Mucosa of rectum (tissue), 2 donors: ENCODE data around the gene FIS1.
"Not testable (repeated sequence)": the region's sequence is repeated elsewhere in the genome, so short reads cannot be mapped to it uniquely, and the experiment has no call there.

Source experiments
- H3K27ac ChIP-seq, 2 donors: one replicate each; pipeline ENCODE4 v1.7.0; 2013; ENCODE audit warnings: inconsistent platforms in 2 of 2, low read depth in 2 of 2, low read length in 2 of 2
- H3K27me3 ChIP-seq, 2 donors: one replicate each; pipeline ENCODE4 v1.7.0; 2013; ENCODE audit warnings: low read length in 2 of 2; ENCODE audit not compliant: control insufficient read depth in 2 of 2, insufficient read depth in 2 of 2
- H3K36me3 ChIP-seq, 2 donors: one replicate each; pipeline ENCODE4 v1.7.0; 2013; ENCODE audit warnings: low read length in 2 of 2; ENCODE audit not compliant: control insufficient read depth in 2 of 2, insufficient read depth in 2 of 2
- H3K4me1 ChIP-seq, 2 donors: one replicate each; pipeline ENCODE4 v1.7.0; 2013; ENCODE audit warnings: low read length in 2 of 2, mild to moderate bottlenecking in 1 of 2; ENCODE audit not compliant: control insufficient read depth in 2 of 2, insufficient read depth in 2 of 2
- H3K4me3 ChIP-seq, 2 donors: one replicate each; pipeline ENCODE4 v1.7.0; 2013; ENCODE audit warnings: low read length in 2 of 2
- H3K9ac ChIP-seq, 2 donors: one replicate each; pipeline ENCODE4 v1.7.0; 2013; ENCODE audit warnings: low read length in 2 of 2, low read depth in 1 of 2, mild to moderate bottlenecking in 1 of 2
- H3K9me3 ChIP-seq, 2 donors: one replicate each; pipeline ENCODE4 v1.7.0; 2013; ENCODE audit warnings: low read length in 2 of 2; ENCODE audit not compliant: control insufficient read depth in 2 of 2
- donor health status: healthy.
- donor health status: Normal muscosa, but diverticular disease.

The FIS1 gene

DNA sequence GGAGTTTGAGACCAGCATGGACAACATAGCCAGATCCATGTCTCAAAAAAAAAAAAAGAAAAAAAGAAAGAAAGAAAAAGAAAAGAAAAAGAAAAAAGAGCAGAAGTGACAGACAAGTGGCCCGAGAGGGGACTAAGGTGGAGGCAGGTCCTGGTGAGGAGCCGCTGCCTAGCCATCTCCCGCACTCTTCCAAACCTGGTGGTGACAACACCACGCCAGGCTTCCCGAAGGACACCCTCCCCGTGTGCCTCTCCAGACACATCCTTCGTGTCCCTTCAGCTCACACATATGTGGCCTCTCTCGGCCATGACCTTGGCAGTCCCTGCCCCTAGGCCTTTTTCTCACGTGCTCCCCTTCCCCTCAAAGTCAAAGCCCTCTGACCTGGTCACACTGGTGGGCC is 40.3 kb upstream of the FIS1 start:
- Histone ChIP-seq H3K27me3 (peaks cover 0 to 2% of the 10 kb centered on the region in 2 donors), H3K9ac (no peak overlapping the region), H3K4me3 (no peak overlapping the region), H3K36me3 (no peaks in the 10 kb centered on the region), H3K9me3 (peaks cover 0 to 3% of the 10 kb centered on the region in 2 donors), H3K4me1 (no peaks in the 10 kb centered on the region), H3K27ac (no peak overlapping the region)

DNA sequence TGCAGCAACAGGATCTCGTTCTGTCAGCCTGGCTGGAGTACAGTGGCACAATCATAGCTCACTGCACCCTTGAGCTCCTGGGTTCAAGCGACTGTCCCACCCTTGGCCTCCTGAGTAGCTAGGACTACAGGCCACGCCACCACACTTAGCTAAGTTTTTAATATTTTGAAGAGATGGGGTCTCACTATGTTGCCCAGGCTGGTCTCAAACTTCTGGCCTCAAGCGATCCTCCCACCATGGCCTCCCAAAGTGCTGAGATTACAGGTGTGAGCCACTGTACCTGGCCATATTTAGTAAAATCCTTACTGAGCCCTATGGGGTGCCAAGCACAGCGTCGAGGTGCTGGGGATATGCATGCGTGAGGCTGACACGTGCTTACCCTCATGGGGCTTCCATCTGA is 36.0 kb upstream of the FIS1 start:
- H3K9ac ChIP-seq, H3K9me3 ChIP-seq, H3K27ac ChIP-seq, H3K4me1 ChIP-seq, H3K4me3 ChIP-seq, H3K36me3 ChIP-seq, H3K27me3 ChIP-seq: not testable (repeated sequence)

- Histone ChIP-seq H3K36me3 (no peaks in the 10 kb centered on the region), H3K27me3 (peaks cover 0 to 3% of the 10 kb centered on the region in 2 donors), H3K27ac (no peak overlapping the region), H3K9ac (no peak overlapping the region), H3K9me3 (no peaks in the 10 kb centered on the region), H3K4me1 (no peaks in the 10 kb centered on the region), H3K4me3 (no peak overlapping the region)
Observed at GRCh38 chr7:101278461-101279292, 33.8 kb upstream of the FIS1 start.

DNA sequence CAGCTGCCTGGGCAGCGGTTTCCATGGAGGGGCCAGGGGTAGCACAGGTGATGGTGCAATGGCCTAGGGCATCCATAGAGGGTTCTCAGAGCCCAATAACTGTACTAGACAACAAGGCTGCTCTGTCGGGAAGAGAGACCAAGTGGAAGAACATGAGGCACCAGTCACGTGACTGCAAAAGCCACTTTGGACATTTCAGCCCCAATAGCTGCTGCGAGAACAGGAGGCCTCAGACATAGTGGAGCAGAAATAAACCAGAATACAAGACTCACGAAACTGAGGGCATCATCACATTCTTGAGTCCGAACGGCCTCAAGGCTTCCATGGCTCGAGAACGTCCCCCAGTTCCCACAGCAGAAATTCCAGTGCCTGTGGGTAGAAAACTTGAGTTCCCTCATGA is 32.3 kb upstream of the FIS1 start:
- Histone ChIP-seq H3K9ac (no peak overlapping the region), H3K4me1 (no peaks in the 10 kb centered on the region), H3K36me3 (no peaks in the 10 kb centered on the region), H3K4me3 (no peak overlapping the region), H3K27me3 (peaks cover 0 to 3% of the 10 kb centered on the region in 2 donors), H3K27ac (no peak overlapping the region), H3K9me3 (no peaks in the 10 kb centered on the region)

DNA sequence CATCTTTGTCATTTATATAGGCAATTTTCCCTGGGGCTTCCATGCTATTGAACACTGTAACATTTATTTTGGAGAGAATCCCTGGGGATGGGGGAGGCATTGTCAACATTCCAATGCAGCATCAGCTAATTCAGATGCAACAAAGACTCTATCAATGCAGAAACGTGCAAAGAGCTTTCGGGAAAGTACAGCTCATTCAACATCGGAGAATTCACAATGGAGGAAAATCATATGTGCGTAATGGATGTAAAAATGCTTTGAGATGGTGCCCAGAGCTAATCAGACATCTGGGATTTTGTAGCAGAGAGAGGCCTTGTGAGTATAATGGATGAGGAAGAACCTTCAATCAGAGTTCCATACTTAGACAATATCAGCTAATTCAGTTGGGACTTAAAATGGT is 28.3 kb upstream of the FIS1 start:
- Histone ChIP-seq H3K4me3 (no peak overlapping the region), H3K27me3 (peaks cover 0 to 3% of the 10 kb centered on the region in 2 donors), H3K36me3 (no peaks in the 10 kb centered on the region), H3K9ac (no peak overlapping the region), H3K4me1 (no peaks in the 10 kb centered on the region), H3K27ac (no peak overlapping the region), H3K9me3 (no peaks in the 10 kb centered on the region)

GRCh38 chr7:101271021-101271420 is 26.1 kb upstream of the FIS1 start:
- no peak overlapping the region for H3K9ac ChIP-seq
- no peak overlapping the region for H3K4me3 ChIP-seq
- no peak overlapping the region for H3K27ac ChIP-seq
- no peaks in the 10 kb centered on the region for H3K4me1 ChIP-seq
- H3K9me3 ChIP-seq, result no peaks in the 10 kb centered on the region
- H3K27me3 ChIP-seq, result no peaks in the 10 kb centered on the region
- H3K36me3 ChIP-seq, result no peaks in the 10 kb centered on the region

DNA sequence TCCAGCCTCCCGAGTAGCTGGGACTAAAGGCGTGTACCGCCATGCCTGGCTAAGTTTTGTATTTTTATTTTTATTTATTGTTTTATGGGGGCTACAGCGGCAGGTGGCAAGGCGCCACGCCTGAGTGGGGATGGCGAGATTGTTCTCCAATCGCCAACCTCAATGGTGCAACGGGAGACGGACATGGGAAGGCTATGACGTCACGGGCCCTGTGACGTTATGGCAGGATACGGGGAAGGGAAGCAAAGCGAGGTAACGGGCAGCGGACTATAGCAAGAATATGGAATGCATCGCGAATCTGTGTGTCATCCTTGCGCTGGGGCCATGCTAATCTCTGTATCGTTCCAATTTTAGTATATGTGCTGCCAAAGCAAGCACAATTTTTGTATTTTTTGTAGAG is 24.8 kb upstream of the FIS1 start:
- Histone ChIP-seq H3K4me1 (no peaks in the 10 kb centered on the region), H3K9me3 (no peaks in the 10 kb centered on the region), H3K9ac (no peak overlapping the region), H3K27ac (no peak overlapping the region), H3K36me3 (no peaks in the 10 kb centered on the region), H3K27me3 (no peaks in the 10 kb centered on the region), H3K4me3 (no peak overlapping the region)

DNA sequence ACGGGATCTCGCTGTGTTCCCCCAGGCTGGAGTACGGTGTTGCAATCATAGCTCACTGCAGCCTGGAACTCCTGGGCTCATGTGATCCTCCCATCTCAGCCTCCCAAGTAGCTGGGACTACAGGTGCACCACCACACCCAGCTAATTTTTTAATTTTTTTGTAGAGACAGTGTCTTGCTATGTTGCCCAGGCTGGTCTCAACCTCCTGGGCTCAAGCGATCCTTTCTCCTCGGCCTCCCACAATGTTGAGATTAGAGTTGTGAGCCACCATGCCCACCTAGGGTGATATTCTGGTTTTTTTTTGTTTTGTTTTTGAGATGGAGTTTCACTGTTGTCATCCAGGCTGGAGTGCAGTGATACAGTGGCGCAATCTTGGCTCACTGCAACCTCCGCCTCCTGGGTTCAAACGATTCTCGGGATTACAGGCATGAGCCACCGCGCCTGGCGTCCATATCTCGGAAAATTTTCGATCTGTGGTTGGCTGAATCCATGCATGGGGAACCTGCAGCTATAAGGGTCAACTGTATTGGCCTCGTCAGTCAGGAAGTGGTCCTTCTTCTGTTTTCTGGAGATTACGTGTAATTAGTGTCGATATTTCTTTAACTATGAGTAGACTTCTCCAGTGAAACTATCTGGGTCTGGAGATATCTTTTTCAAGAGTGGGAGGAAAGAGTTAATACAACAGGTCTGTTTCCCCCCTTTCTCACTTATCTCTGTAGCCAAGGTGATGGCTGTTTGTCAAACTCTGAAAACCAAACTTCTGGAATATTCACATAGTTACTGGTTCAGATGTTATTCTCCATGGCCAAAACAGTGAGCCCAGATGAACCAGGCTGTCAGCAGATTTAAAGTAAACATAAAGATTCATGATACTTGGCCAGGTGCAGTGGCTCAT is 21.0 kb upstream of the FIS1 start:
- Histone ChIP-seq H3K9ac (no peak overlapping the region), H3K4me1 (no peaks in the 10 kb centered on the region), H3K27ac (no peak overlapping the region), H3K36me3 (no peaks in the 10 kb centered on the region), H3K27me3 (no peaks in the 10 kb centered on the region), H3K9me3 (no peaks in the 10 kb centered on the region), H3K4me3 (no peak overlapping the region)

GRCh38 chr7:101264102-101264706 is 19.3 kb upstream of the FIS1 start:
- H3K36me3 ChIP-seq, H3K4me1 ChIP-seq, H3K9me3 ChIP-seq, H3K9ac ChIP-seq, H3K27me3 ChIP-seq, H3K4me3 ChIP-seq, H3K27ac ChIP-seq: not testable (repeated sequence)

GRCh38 chr7:101258243-101258731 is 13.4 kb upstream of the FIS1 start:
- Histone ChIP-seq H3K9me3 (no peaks in the 10 kb centered on the region), H3K27me3 (no peaks in the 10 kb centered on the region), H3K9ac (no peak overlapping the region), H3K4me1 (no peaks in the 10 kb centered on the region), H3K4me3 (no peak overlapping the region), H3K36me3 (no peaks in the 10 kb centered on the region), H3K27ac (no peak overlapping the region)
